Heart right ventricle (tissue), 16 donors: ENCODE results near the gene LANCL3. TPM values are rescaled to one million over a fixed set of nuclear protein-coding genes. Genes with fewer than 3 reads are reported as not detected.
"Not testable (repeated sequence)": the region's sequence is repeated elsewhere in the genome, so short reads cannot be mapped to it uniquely, and the experiment has no call there.

Experiments
- ATAC-seq, 8 donors: fragments of 200-7000 bp; cut with Tn5 transposase; one replicate each; pipeline ENCODE4 v1.9.1; 2020; ENCODE audit warnings: mild to moderate bottlenecking in 8 of 8, moderate library complexity in 8 of 8, moderate number of reproducible peaks in 1 of 8
- DNase-seq, 2 donors: peaks; one replicate each; pipeline ENCODE4 v3.0.0-alpha.2; 2020
- H3K27ac ChIP-seq, 10 donors: fragments of 200-600 bp; sonication (generic) in 2 of 10; one replicate each; pipeline versions ENCODE4 v1.5.0 to v1.8.0; 2020 to 2022; ENCODE audit warnings: mild to moderate bottlenecking in 3 of 10
- H3K27me3 ChIP-seq, 7 donors: fragments of 200-600 bp; one replicate each; pipeline ENCODE4 v1.8.0; 2021 to 2022; ENCODE audit warnings: mild to moderate bottlenecking in 2 of 7
- H3K36me3 ChIP-seq, 9 donors: fragments of 200-600 bp; sonication (generic) in 1 of 9; one replicate each; pipeline versions ENCODE4 v1.5.0 to v1.8.0; 2020 to 2022; ENCODE audit warnings: mild to moderate bottlenecking in 2 of 9
- H3K4me1 ChIP-seq, 9 donors: fragments of 200-600 bp; sonication (generic) in 1 of 9; one replicate each; pipeline versions ENCODE4 v1.5.0 to v1.8.0; 2020 to 2022; ENCODE audit warnings: mild to moderate bottlenecking in 4 of 9
- H3K4me3 ChIP-seq, 10 donors: fragments of 200-600 bp; sonication (generic) in 2 of 10; one replicate each; pipeline versions ENCODE4 v1.5.0 to v1.8.0; 2020 to 2022; ENCODE audit warnings: mild to moderate bottlenecking in 7 of 10, moderate library complexity in 2 of 10
- H3K9me3 ChIP-seq, 11 donors: fragments of 200-600 bp in 10 of 11; sonication (generic) in 2 of 11; one replicate each; pipeline versions ENCODE4 v1.5.0 to v1.8.0; 2013 to 2022; ENCODE audit warnings: mild to moderate bottlenecking in 2 of 11, control low read depth in 1 of 11, moderate library complexity in 1 of 11
- WGBS, 2 donors: extraction: QIAGEN DNeasy Blood & Tissue Kit; methylation state at CpG; one replicate each; pipeline ENCODE4 v1.1.7; 2013; ENCODE audit warnings: inconsistent platforms in 1 of 2; 5-methylcytosine and 5-hydroxymethylcytosine counted together
- intact Hi-C, 10 donors: fragments of 100-400 bp; cut with DNase I; formaldehyde crosslinking; loops; one replicate each; pipeline versions ENCODE4 v1.11.1 to v1.14.2; 2022
- polyA plus RNA-seq, 2 donors: library from polyadenylated mRNA; stranded (reverse); fragments of 200-250 nt; gene quantifications; one replicate each; pipeline ENCODE4 v1.2.3, GENCODE V29; 2013
- total RNA-seq, 10 donors: library from RNA; stranded (reverse); fragmentation: NEBNext Ultra II Directional in 3 of 10; extraction: Animal tissue kit (Norgen Biotek cat#: 25700) in 3 of 10; gene quantifications; one replicate each; pipeline versions ENCODE4 v1.2.1 to v1.2.4, GENCODE V29; 2021 to 2023
- TF ChIP-seq, protein P1 (sequence below), 9 donors: fragments of 200-600 bp; sonication (generic) in 2 of 9; IDR thresholded peaks; one replicate each; pipeline versions ENCODE4 v1.5.0 to v1.8.0; 2021 to 2022; ENCODE audit warnings: antibody characterized with exemption in 9 of 9, mild to moderate bottlenecking in 5 of 9, moderate library complexity in 1 of 9
- donor health status: Arrhythmogenic right ventricular cardiomyopathy.
- donor health status: ischemic (EF 13 %, LVEDD 7.1; RV severe dilation, severe dysfunction).
- donor health status: healthy with polysubstance abuse.
- donor health status: DM: no; HTN: yes; CAD: no.
- donor health status: DM: no; HTN: no; CAD: no.
- donor health status: ischemic (EF 25% LVEDD 6.9; RV normal size, moderate dysfunction).
- donor health status: ischemic (EF 25% LVEDD 5.7; RV mildly dilated, moderate dysfunction).
- donor health status: healthy.
- donor health status: DM: yes; HTN: yes; CAD: no.
- donor health status: Ischemic cardiomyopathy.
- donor health status: ischemic (EF 35%, LVEDD 5.7; RV mildly dilated, moderate dysfunction).
- donor health status: nonischemic (EF 11% LVEDD 7.7; RV severe dilation, severe dysfunction).
- donor health status: DM: yes; HTN: yes; CAD: no.
- donor health status: PGD.
- donor health status: ischemic (EF 29% LVEDD 5.4; RV normal size, mild dysfunction).
- donor health status: nonischemic (EF 23%, LVEDD 6.1; RV moderate dilation, normal function).

LANCL3 gene
- total and polyA plus RNA-seq, 12 donors = 0.04 to 0.56 (median 0.14) TPM

DNA sequence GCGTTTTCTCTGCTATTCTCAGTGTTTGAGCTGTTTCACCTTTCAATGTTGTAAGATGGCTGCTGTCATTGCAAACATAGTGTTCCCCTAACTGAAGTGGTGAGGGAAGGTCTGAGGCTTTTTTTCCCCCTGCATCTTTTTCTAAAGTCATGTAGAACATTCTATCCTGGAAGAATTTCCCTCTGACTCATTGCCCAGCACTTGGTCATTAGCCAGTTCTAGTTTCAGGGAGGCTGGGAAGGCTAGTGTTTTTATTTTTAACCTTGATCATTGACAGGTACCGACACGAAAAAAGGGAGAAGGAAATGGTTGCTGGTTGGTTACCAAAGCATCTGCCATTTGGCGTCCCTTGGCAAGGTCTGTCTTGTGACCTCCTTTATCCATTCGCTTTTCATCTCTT, 6.6 kb downstream of the LANCL3 start:
- TF ChIP-seq, protein P1, sequence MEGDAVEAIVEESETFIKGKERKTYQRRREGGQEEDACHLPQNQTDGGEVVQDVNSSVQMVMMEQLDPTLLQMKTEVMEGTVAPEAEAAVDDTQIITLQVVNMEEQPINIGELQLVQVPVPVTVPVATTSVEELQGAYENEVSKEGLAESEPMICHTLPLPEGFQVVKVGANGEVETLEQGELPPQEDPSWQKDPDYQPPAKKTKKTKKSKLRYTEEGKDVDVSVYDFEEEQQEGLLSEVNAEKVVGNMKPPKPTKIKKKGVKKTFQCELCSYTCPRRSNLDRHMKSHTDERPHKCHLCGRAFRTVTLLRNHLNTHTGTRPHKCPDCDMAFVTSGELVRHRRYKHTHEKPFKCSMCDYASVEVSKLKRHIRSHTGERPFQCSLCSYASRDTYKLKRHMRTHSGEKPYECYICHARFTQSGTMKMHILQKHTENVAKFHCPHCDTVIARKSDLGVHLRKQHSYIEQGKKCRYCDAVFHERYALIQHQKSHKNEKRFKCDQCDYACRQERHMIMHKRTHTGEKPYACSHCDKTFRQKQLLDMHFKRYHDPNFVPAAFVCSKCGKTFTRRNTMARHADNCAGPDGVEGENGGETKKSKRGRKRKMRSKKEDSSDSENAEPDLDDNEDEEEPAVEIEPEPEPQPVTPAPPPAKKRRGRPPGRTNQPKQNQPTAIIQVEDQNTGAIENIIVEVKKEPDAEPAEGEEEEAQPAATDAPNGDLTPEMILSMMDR (IDR thresholded peaks at IDR 0.05) = no peak
- 58 to 63% methylated on average over 5 of the region's 5 CpGs for WGBS, 2 donors
- H3K9me3 ChIP-seq = no peaks in the 10 kb centered on the region
- no peak overlapping the region for H3K27ac ChIP-seq
- DNase-seq = no peak
- no peak overlapping the region for H3K4me3 ChIP-seq
- intact Hi-C loops = no loop called here
- H3K36me3 ChIP-seq = no peaks in the 10 kb centered on the region
- peak in 2 of 8 donors; percentile 54 to 64 for ATAC-seq
- H3K4me1 ChIP-seq = no peaks in the 10 kb centered on the region
- H3K27me3 ChIP-seq = no peaks in the 10 kb centered on the region

GRCh38 chrX:37580080-37580479, 8.6 kb downstream of the LANCL3 start:
- no peaks in the 10 kb centered on the region for H3K36me3 ChIP-seq
- no peak overlapping the region for H3K27ac ChIP-seq
- H3K27me3 ChIP-seq = no peaks in the 10 kb centered on the region
- no peaks in the 10 kb centered on the region for H3K9me3 ChIP-seq
- TF ChIP-seq, protein P1 (IDR thresholded peaks at IDR 0.05) = no peak
- intact Hi-C loops = no loop called here
- H3K4me1 ChIP-seq = no peaks in the 10 kb centered on the region
- DNase-seq = no peak
- H3K4me3 ChIP-seq = no peak overlapping the region
- WGBS, 2 donors = 38 to 64% methylated on average over 1 of the region's 1 CpG
- no peak for ATAC-seq

DNA sequence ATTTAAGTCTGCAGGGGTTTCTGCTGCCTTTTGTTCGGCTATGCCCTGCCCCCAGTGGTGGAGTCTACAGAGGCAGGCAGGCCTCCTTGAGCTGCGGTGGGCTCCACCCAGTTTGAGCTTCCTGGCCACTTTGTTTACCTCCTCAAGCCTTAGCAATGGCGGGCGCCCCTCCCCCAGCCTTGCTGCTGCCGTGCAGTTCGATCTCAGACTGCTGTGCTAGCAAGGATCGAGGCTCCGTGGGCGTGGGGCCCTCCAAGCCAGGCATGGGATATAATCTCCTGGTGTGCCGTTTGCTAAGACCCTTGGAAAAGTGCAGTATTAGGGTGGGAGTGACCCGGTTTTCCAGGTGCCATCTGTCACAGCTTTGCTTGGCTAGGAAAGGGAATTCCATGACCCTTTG, 15.9 kb downstream of the LANCL3 start:
- H3K4me3 ChIP-seq, H3K9me3 ChIP-seq: not testable (repeated sequence)
- WGBS, 2 donors = 92 to 93% methylated on average over 6 to 11 of the region's 11 CpGs

GRCh38 chrX:37590047-37590446, 18.6 kb downstream of the LANCL3 start:
- WGBS, 2 donors = 67 to 71% methylated on average over 2 of the region's 2 CpGs
- DNase-seq (no peak), ATAC-seq (no peak)
- no peak overlapping the region for H3K4me3 ChIP-seq
- intact Hi-C loops = no loop called here
- TF ChIP-seq, protein P1 (IDR thresholded peaks at IDR 0.05) = no peak
- H3K9me3 ChIP-seq = peaks cover 0 to 8% (median 0%) of the 10 kb centered on the region in 11 donors
- no peaks in the 10 kb centered on the region for H3K36me3 ChIP-seq
- H3K27ac ChIP-seq = no peak overlapping the region
- H3K27me3 ChIP-seq = peaks cover 0 to 14% (median 0%) of the 10 kb centered on the region in 7 donors
- no peaks in the 10 kb centered on the region for H3K4me1 ChIP-seq

More for the DNA sequence above, 15.9 kb downstream of the LANCL3 start:
- H3K27ac ChIP-seq, DNase-seq, intact Hi-C loops, ATAC-seq, H3K36me3 ChIP-seq, H3K4me1 ChIP-seq, H3K27me3 ChIP-seq: not testable (repeated sequence)

DNA sequence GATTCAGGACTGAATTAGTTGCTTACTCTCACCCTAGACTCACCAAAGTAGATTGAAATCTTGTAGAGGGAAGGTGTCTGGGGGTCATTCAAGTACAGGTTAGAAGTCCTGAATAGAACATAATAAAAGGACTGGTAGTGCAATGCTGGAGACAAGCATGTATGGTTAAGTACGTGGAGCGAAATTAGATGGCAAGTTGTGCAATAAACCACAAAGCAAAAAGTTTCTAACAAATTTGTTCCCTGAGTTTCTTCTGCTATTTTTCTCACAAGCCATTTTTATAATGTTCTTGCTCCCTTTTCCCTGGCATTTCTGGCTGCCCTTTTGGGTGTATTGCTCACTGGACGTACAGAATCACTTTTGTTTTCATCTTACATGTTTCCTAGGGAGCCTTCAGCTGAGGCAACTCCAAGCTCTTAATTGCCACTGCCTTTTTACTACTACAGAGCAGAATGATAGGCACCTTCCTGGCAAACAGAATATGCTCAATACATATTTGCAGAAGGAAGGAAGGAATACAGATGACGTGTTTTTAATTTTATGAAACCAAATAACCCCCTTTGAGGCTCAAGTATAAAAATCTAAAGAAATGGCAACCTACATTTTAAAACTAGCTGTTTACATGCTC, 23.4 kb downstream of the LANCL3 start:
- Histone ChIP-seq H3K4me1 (no peaks in the 10 kb centered on the region), H3K4me3 (no peak overlapping the region), H3K9me3 (no peaks in the 10 kb centered on the region), H3K27me3 (peaks cover 0 to 35% (median 0%) of the 10 kb centered on the region in 7 donors), H3K36me3 (no peaks in the 10 kb centered on the region), H3K27ac (no peak overlapping the region)
- DNase-seq (no peak), ATAC-seq (no peak)
- intact Hi-C loops = no loop called here
- TF ChIP-seq, protein P1 (IDR thresholded peaks at IDR 0.05) = no peak
- WGBS, 2 donors = 66 to 79% methylated on average over 4 of the region's 4 CpGs
